GM10266 (cell line): ENCODE measurements around the gene DEPDC4.
"Not testable (repeated sequence)": the region's sequence is repeated elsewhere in the genome, so short reads cannot be mapped to it uniquely, and the experiment has no call there.

Source experiments
- DNase-seq: peaks from one replicate; pipeline ENCODE4 v3.0.0; 2012; ENCODE audit errors: extremely low spot score
- TF ChIP-seq, protein P1 (sequence below): IDR thresholded peaks from 2 replicates; pipeline ENCODE4 v1.5.1; 2012; ENCODE audit warnings: mild to moderate bottlenecking, low read depth; ENCODE audit not compliant: control insufficient read depth, insufficient read depth; ENCODE audit errors: missing control alignments

The DEPDC4 gene

DNA sequence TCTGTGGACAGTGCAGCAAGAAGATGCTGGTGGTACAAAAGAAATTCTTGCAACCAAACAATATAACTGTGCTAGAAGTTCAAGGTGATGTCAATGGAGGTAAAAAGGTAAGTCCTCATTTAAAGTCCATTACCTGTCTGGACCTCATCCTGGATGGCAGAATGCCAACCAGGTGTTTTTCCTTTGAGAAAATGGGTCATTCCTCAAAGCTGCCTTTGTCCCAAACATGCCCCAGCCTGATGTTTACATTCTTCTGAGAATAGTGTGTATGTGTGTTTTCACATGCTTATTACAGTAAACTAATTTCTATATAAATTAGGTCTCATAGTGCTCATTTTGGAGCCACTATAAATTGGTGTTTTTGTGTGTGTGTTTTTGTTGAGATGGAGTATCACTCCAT lies 41.4 kb downstream of the DEPDC4 start:
- DNase-seq = no peak
- TF ChIP-seq, protein P1, sequence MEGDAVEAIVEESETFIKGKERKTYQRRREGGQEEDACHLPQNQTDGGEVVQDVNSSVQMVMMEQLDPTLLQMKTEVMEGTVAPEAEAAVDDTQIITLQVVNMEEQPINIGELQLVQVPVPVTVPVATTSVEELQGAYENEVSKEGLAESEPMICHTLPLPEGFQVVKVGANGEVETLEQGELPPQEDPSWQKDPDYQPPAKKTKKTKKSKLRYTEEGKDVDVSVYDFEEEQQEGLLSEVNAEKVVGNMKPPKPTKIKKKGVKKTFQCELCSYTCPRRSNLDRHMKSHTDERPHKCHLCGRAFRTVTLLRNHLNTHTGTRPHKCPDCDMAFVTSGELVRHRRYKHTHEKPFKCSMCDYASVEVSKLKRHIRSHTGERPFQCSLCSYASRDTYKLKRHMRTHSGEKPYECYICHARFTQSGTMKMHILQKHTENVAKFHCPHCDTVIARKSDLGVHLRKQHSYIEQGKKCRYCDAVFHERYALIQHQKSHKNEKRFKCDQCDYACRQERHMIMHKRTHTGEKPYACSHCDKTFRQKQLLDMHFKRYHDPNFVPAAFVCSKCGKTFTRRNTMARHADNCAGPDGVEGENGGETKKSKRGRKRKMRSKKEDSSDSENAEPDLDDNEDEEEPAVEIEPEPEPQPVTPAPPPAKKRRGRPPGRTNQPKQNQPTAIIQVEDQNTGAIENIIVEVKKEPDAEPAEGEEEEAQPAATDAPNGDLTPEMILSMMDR = no peak

DNA sequence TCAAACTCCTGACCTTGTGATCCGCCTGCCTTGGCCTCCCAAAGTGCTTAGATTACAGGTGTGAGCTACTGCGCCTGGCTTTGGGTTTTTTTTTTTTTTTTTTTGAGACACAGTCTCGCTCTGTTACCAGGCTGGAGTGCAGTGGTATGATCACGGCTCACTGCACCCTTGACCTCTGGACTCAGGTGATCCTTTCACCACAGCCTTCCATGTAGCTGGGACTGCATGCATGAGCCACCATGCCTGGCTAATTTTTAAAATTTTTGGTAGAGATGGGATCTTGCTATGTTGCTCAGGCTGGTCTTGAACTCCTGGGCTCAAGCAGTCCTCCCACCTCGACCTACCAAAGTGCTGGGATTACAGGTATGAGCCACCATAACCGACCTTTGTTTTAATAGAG lies 44.7 kb downstream of the DEPDC4 start:
- DNase-seq = not testable (repeated sequence)

DNA sequence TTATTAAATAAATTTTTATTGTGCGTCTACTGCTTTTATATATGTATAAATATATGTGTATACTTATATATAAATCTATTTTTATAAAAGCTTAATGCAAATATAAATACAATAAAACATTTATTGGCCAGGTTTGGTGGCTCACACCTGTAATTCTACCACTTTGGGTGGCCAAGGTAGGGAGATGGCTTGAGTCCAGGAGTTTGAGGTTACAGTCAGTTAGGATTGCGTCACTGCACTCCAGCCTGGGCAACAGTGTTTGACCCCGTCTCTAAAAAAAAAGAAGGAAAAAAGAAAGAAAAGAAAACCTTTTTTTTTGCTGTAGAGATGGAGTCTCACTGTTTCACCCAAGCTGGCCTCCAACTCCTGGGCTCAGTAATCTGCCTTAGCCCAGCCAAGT lies 45.4 kb downstream of the DEPDC4 start:
- TF ChIP-seq, protein P1 = no peak
- DNase-seq = no peak

DNA sequence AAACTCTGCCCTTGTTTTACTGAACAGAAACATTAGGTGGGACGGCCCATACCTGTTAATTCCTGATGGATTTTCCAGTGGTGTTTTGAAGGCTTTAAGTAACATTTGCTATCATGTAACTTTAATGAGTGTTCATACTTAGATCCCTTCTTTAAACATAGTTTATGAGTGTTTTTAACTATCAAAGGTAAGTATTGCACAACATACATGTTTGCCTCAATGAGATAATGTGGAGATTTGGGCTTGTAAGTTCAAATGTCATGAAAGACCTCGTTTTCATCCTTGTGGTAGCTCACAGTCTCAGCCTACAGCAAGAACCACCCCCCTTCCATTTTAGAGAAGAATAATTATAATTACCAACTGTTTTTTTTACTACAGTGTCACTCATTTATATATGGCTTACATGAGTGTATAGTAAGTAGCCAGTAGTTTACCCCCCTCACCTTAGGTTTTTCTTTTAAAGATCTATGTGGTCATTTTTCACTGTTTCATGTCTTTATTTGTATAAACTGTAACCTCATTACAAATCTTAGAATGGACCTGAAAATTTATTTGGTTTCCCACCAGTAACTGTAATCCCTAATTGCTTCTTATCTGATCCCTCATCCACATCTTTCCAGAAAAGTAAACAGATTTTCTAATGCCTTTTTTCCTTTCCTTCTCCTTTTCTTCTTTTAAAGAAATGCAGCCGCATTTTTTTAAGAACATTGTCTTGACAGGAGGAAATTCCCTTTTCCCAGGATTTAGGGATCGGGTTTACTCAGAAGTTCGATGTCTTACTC lies 47.4 kb downstream of the DEPDC4 start:
- TF ChIP-seq, protein P1 = no peak
- no peak for DNase-seq

GRCh38 chr12:100216337-100216736 lies 50.5 kb downstream of the DEPDC4 start:
- TF ChIP-seq, protein P1 = no peak
- no peak for DNase-seq

GRCh38 chr12:100215209-100215608 lies 51.7 kb downstream of the DEPDC4 start:
- DNase-seq = no peak
- TF ChIP-seq, protein P1 = no peak

DNA sequence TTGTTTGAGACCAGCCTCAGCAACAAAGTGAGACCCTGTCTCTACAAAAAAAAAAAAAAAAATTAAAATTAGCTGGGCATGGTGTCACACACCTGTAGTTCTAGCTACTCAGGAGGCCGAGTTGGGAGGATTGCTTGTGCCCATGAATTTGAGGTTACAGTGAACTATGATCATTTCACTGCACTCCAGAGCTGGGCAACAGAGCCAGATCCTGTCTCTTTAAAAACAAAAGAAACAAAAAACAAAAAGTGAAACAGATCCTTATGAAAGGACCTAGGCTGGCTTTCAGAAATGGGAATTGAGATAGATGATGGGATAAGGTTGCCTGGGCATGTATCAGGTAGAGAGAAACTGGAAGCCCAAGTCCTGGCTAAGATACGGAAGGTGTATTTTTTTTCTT lies 52.4 kb downstream of the DEPDC4 start:
- no peak for DNase-seq
- TF ChIP-seq, protein P1 = no peak
